SK-N-MC (cell line): Measurements from ENCODE around the gene PACS1.

Experiments used
- EZH2 ChIP-seq: fragments of 200-600 bp; sonication (generic); IDR thresholded peaks from one replicate; pipeline ENCODE4 v1.6.1; 2017; ENCODE audit warnings: antibody characterized with exemption
- POLR2AphosphoS5 ChIP-seq: IDR thresholded peaks from 2 replicates; pipeline ENCODE4 v1.6.1; 2012; ENCODE audit warnings: mild to moderate bottlenecking, low read depth, low read length, borderline replicate concordance

DNA sequence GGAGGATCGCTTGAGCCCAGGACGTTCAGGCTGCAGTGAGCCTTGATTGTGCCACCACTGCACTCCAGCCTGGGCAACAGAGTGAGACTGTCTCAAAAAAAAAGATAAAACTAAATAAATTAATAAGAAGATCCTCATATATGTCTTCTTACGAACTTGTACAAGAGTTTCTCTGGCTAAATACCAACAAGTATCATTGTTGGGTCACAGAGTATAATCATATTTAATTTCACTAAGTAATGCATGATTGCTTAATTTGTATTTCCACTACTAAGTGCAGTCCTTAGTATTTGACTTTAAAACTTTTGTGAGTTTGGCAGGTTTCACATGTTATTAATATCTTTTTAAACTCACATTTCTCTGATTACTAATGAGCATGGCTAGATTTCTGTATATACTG, 60.9 kb downstream of the PACS1 start:
- no peak for TF ChIP-seq EZH2
- TF ChIP-seq POLR2AphosphoS5 = no peak
